Osteocyte (in vitro differentiated cells): Measurements from ENCODE around the gene COQ7. TPM values are rescaled to one million over a fixed set of nuclear protein-coding genes. Genes with fewer than 3 reads are reported as not detected.

ENCODE experiments used
- DNase-seq: peaks from one replicate; pipeline ENCODE4 v3.0.0; 2021; ENCODE audit warnings: mixed read lengths; ENCODE audit not compliant: unreplicated experiment; ENCODE audit errors: extremely low spot score
- H3K27ac Mint-ChIP-seq: one replicate; pipeline ENCODE4 v1.8.0; 2021; ENCODE audit warnings: mild to moderate bottlenecking, mixed read lengths; ENCODE audit not compliant: unreplicated experiment
- H3K27me3 Mint-ChIP-seq: one replicate; pipeline ENCODE4 v1.8.0; 2021; ENCODE audit warnings: mixed read lengths; ENCODE audit not compliant: unreplicated experiment
- H3K36me3 Mint-ChIP-seq: one replicate; pipeline ENCODE4 v1.8.0; 2021; ENCODE audit warnings: mixed read lengths; ENCODE audit not compliant: unreplicated experiment
- H3K4me1 Mint-ChIP-seq: one replicate; pipeline ENCODE4 v1.8.0; 2021; ENCODE audit warnings: mixed read lengths; ENCODE audit not compliant: unreplicated experiment
- H3K4me3 Mint-ChIP-seq: one replicate; pipeline ENCODE4 v1.8.0; 2021; ENCODE audit warnings: mild to moderate bottlenecking, moderate library complexity, mixed read lengths; ENCODE audit not compliant: unreplicated experiment
- H3K9me3 Mint-ChIP-seq: one replicate; pipeline ENCODE4 v1.8.0; 2021; ENCODE audit warnings: mixed read lengths; ENCODE audit not compliant: unreplicated experiment
- CTCF ChIP-seq: fragments of 200-600 bp; sonication (generic); IDR thresholded peaks from 2 replicates; pipeline ENCODE4 v1.5.0; 2021; ENCODE audit warnings: antibody characterized with exemption, mild to moderate bottlenecking, moderate library complexity
- total RNA-seq: library from RNA; stranded (reverse); gene quantifications from 2 replicates; pipeline ENCODE4 v1.2.1, GENCODE V29; 2021

Gene COQ7
- total RNA-seq, 1 donor from 2014 or later: 31.6 TPM

- Mint-ChIP-seq H3K27me3 (no peaks in the 10 kb centered on the region), H3K27ac (no peak overlapping the region), H3K9me3 (no peaks in the 10 kb centered on the region), H3K4me1 (peaks cover 30% of the 10 kb centered on the region), H3K36me3 (no peaks in the 10 kb centered on the region), H3K4me3 (no peak overlapping the region)
- no peak for DNase-seq
- no peak for TF ChIP-seq CTCF
Observed at GRCh38 chr16:19110537-19111360, 43.3 kb downstream of the COQ7 start.

GRCh38 chr16:19112099-19112407 is 44.6 kb downstream of the COQ7 start:
- Mint-ChIP-seq H3K9me3 (no peaks in the 10 kb centered on the region), H3K27ac (peak overlapping the region; percentile 34), H3K4me1 (peaks cover 41% of the 10 kb centered on the region), H3K4me3 (peak overlapping the region; percentile 26), H3K27me3 (no peaks in the 10 kb centered on the region), H3K36me3 (peaks cover 4% of the 10 kb centered on the region)
- no peak for TF ChIP-seq CTCF
- no peak for DNase-seq

GRCh38 chr16:19113577-19114358 is 46.4 kb downstream of the COQ7 start, which contains the start of gene ITPRIPL2:
TSS of gene ITPRIPL2 (plus strand) at chr16:19113964. CDS start at chr16:19114462, 498 bp downstream.
- no peaks in the 10 kb centered on the region for H3K9me3 Mint-ChIP-seq
- peak within 1 kb of the TSS; percentile 99 for H3K27ac Mint-ChIP-seq
- H3K4me1 Mint-ChIP-seq: peaks cover 48% of the 10 kb centered on the region
- H3K4me3 Mint-ChIP-seq: peak within 1 kb of the TSS; percentile 84
- H3K36me3 Mint-ChIP-seq: peaks cover 4% of the 10 kb centered on the region
- no peak for TF ChIP-seq CTCF
- H3K27me3 Mint-ChIP-seq: no peaks in the 10 kb centered on the region
- DNase-seq: peak; percentile 92

- H3K36me3 Mint-ChIP-seq: peaks cover 4% of the 10 kb centered on the region
- DNase-seq: peak; percentile 85
- H3K9me3 Mint-ChIP-seq: no peaks in the 10 kb centered on the region
- peaks cover 54% of the 10 kb centered on the region for H3K4me1 Mint-ChIP-seq
- peak overlapping the region; percentile 84 for H3K4me3 Mint-ChIP-seq
- TF ChIP-seq CTCF: no peak
- peak overlapping the region; percentile 82 for H3K27ac Mint-ChIP-seq
- H3K27me3 Mint-ChIP-seq: no peaks in the 10 kb centered on the region
Observed at GRCh38 chr16:19114359-19115147, 47.1 kb downstream of the COQ7 start.
